GM12878 (cell line): ENCODE results near the gene FNDC3A. TPM values are rescaled to one million over a fixed set of nuclear protein-coding genes. Genes with fewer than 3 reads are reported as not detected.

Experiments used
- ATAC-seq: fragments of 200-7000 bp; cut with Tn5 transposase; 3 replicates; pipeline ENCODE4 v1.9.1; 2020; ENCODE audit warnings: mild to moderate bottlenecking, moderate library complexity
- BruUV-seq: library from RNA; stranded (reverse); fragments of 400-500 nt; replicated peaks from 2 replicates; lab custom pipeline; 2021; lab: Mats Ljungman, UMichigan
- CTCF ChIA-PET: fragments of 300-600 bp; sonication (Branson Sonifier 250); formaldehyde crosslinking; extraction: SDS; loops from one replicate; lab custom pipeline; 2021; ENCODE audit warnings: inconsistent platforms; lab: Yijun Ruan, JAX
- POLR2A ChIA-PET: fragments of 350-600 bp; formaldehyde crosslinking; extraction: SDS; loops from one replicate; lab custom pipeline; 2021; ENCODE audit warnings: inconsistent platforms; lab: Charles Lee
- RAD21 ChIA-PET: fragments of 300-600 bp; sonication (Branson Sonifier 250); formaldehyde crosslinking; loops from one replicate; lab custom pipeline; 2023; ENCODE audit warnings: antibody characterized with exemption; ENCODE audit not compliant: unreplicated experiment; lab: Charles Lee
- SMC1A ChIA-PET: fragments of 300-600 bp; sonication (Branson Sonifier 250); formaldehyde crosslinking; loops from one replicate; lab custom pipeline; 2023; ENCODE audit not compliant: unreplicated experiment, uncharacterized antibody; lab: Charles Lee
- DNase-seq: peaks from one replicate; pipeline ENCODE4 v3.0.0-alpha.2; 2011; ENCODE audit warnings: low read depth, low spot score
- FAIRE-seq: peaks from 3 replicates; lab custom pipeline; 2011; peaks lifted over from hg19 to GRCh38; lab: Jason Lieb, UNC
- H2AFZ ChIP-seq: 2 replicates; pipeline ENCODE4 v1.6.0; 2011; ENCODE audit warnings: low read depth, low read length, control low read depth; ENCODE audit not compliant: control insufficient read depth
- H3K27ac ChIP-seq: 2 replicates; pipeline ENCODE4 v1.5.1; 2011; ENCODE audit warnings: control low read depth; ENCODE audit not compliant: control insufficient read depth, insufficient read depth
- H3K27me3 ChIP-seq, 2 experiments: replicated peaks in 1 of 2; 2 replicates each; pipeline versions ENCODE4 v1.6.0 to v1.6.1; 2011; ENCODE audit warnings: low read length in 1 of 2; ENCODE audit not compliant: control insufficient read depth in 2 of 2, insufficient read depth in 2 of 2
- H3K36me3 ChIP-seq, 2 experiments: 2 replicates each; pipeline ENCODE4 v1.5.1; 2011; ENCODE audit warnings: low read length in 1 of 2; ENCODE audit not compliant: control insufficient read depth in 2 of 2, insufficient read depth in 2 of 2
- H3K4me1 ChIP-seq: 2 replicates; pipeline ENCODE4 v1.6.1; 2011; ENCODE audit warnings: mild to moderate bottlenecking, low read length, moderate library complexity, mixed read lengths; ENCODE audit not compliant: control insufficient read depth, insufficient read depth
- H3K4me2 ChIP-seq: 2 replicates; pipeline ENCODE4 v1.6.0; 2011; ENCODE audit warnings: control low read depth; ENCODE audit not compliant: control insufficient read depth, insufficient read depth
- H3K4me3 ChIP-seq: fragments of 200-600 bp; sonication (generic); 2 replicates; pipeline ENCODE4 v1.5.1; 2016
- H3K79me2 ChIP-seq: 2 replicates; pipeline ENCODE4 v1.6.0; 2011; ENCODE audit warnings: low read length; ENCODE audit not compliant: control insufficient read depth, insufficient read depth
- H3K9ac ChIP-seq: 2 replicates; pipeline ENCODE4 v1.8.0; 2011; ENCODE audit warnings: low read length, control low read depth, mixed read lengths; ENCODE audit not compliant: control insufficient read depth, insufficient read depth
- H3K9me3 ChIP-seq: replicated peaks from 3 replicates; pipeline ENCODE4 v1.5.1; 2011; ENCODE audit warnings: mild to moderate bottlenecking, low read length; ENCODE audit not compliant: control insufficient read depth, insufficient read depth
- H4K20me1 ChIP-seq: 2 replicates; pipeline ENCODE4 v1.6.0; 2011; ENCODE audit not compliant: control insufficient read depth, insufficient read depth
- CBX3 ChIP-seq: fragments of 200-600 bp; sonication (generic); IDR thresholded peaks from 2 replicates; pipeline ENCODE4 v1.6.1; 2016; ENCODE audit warnings: low read depth, borderline replicate concordance
- CREM ChIP-seq: IDR thresholded peaks from 2 replicates; pipeline ENCODE4 v1.6.1; 2014; ENCODE audit warnings: antibody characterized with exemption, low read depth
- GATAD2B ChIP-seq: fragments of 450-650 bp; conservative IDR thresholded peaks from 2 replicates; pipeline ENCODE4 v1.6.1; 2017; ENCODE audit warnings: low read depth, mild to moderate bottlenecking, moderate library complexity
- MXI1 ChIP-seq: fragments of 150-350 bp; IDR thresholded peaks from 2 replicates; pipeline ENCODE4 v1.6.1; 2011; ENCODE audit warnings: low read depth, mild to moderate bottlenecking, inconsistent platforms, low read length, improper control_type of control experiment
- NR2C1 ChIP-seq: fragments of 450-650 bp; IDR thresholded peaks from 2 replicates; pipeline ENCODE4 v1.6.1; 2017; ENCODE audit warnings: antibody characterized with exemption, mild to moderate bottlenecking, moderate library complexity
- POLR2AphosphoS5 ChIP-seq: IDR thresholded peaks from 2 replicates; pipeline ENCODE4 v1.6.1; 2011; ENCODE audit warnings: mild to moderate bottlenecking, low read length, inconsistent platforms
- RELA ChIP-seq: fragments of 450-650 bp; IDR thresholded peaks from 2 replicates; pipeline ENCODE4 v1.8.0; 2014; ENCODE audit warnings: borderline replicate concordance; ENCODE audit not compliant: partially characterized antibody
- RELB ChIP-seq: fragments of 450-650 bp; IDR thresholded peaks from 2 replicates; pipeline ENCODE4 v1.6.1; 2017; ENCODE audit warnings: low read depth, mild to moderate bottlenecking, moderate library complexity
- ZNF622 ChIP-seq: fragments of 450-650 bp; IDR thresholded peaks from 2 replicates; pipeline ENCODE4 v1.6.1; 2017; ENCODE audit warnings: mild to moderate bottlenecking, inconsistent platforms
- WGBS: methylation state at CpG from one replicate; pipeline ENCODE4 v1.1.6; 2016; ENCODE audit warnings: low lambda C conversion rate; ENCODE audit not compliant: insufficient replicate concordance, insufficient coverage; ENCODE audit errors: missing lambda C conversion rate; 5-methylcytosine and 5-hydroxymethylcytosine counted together
- in situ Hi-C: fragments of 300-500 bp; cut with MboI; formaldehyde crosslinking; loops from 9 replicates; pipeline ENCODE4 v1.14.3; 2018; ENCODE audit warnings: mixed read lengths
- intact Hi-C: fragments of 100-400 bp; cut with micrococcal nuclease; formaldehyde crosslinking; loops from one replicate; pipeline ENCODE4 v1.14.2; 2022; ENCODE audit not compliant: unreplicated experiment
- polyA plus RNA-seq, 11 experiments: library from polyadenylated mRNA; depleted of rRNA in 4 of 11; unstranded in 6 of 11; stranded (reverse) in 5 of 11; fragments of >200 nt; fragmentation: Nextera tagmentation in 4 of 11; fragmentation: Illumina TruSeq in 1 of 11; extraction: Ambion mirVana in 4 of 11; extraction: Trizol in 1 of 11; gene quantifications; 1 replicate in 1 of 11; 2 replicates in 10 of 11; pipeline versions ENCODE4 v1.2.1 to v1.2.3, GENCODE V29; 2011 to 2016; ENCODE audit warnings: inconsistent platforms in 2 of 11, missing spikeins in 2 of 11, low read depth in 1 of 11
- total RNA-seq, 4 experiments: library from RNA; depleted of rRNA in 3 of 4; stranded (reverse); fragments of >200 nt in 3 of 4; fragmentation: Illumina TruSeq in 1 of 4; extraction: Trizol in 1 of 4; gene quantifications; 2 replicates each; pipeline versions ENCODE4 v1.2.1 to v1.2.3, GENCODE V29; 2013 to 2021

FNDC3A gene
- total and polyA plus RNA-seq, 10 of the 15 experiments (the other 5 are each of a cell fraction or from before 2014, with no cell fraction given), result 6.3 to 46.4 (median 22.8) TPM

GRCh38 chr13:49053215-49053614 lies 77.5 kb downstream of the FNDC3A start:
- BruUV-seq, result no TSS peak
- Histone ChIP-seq H3K4me2 (no peak overlapping the region), H3K79me2 (peaks cover 3% of the 10 kb centered on the region), H3K27me3 (no peaks in the 10 kb centered on the region), H2AFZ (no peak overlapping the region), H3K4me1 (peaks cover 3% of the 10 kb centered on the region; the same call in 1 of the 2 replicates), H4K20me1 (no peaks in the 10 kb centered on the region), H3K27ac (no peak overlapping the region), H3K9me3 (no peaks in the 10 kb centered on the region; the same call in none of the 3 replicates), H3K9ac (no peak overlapping the region), H3K36me3 (no peaks in the 10 kb centered on the region; a peak in 1 of 4 replicates), H3K4me3 (no peak overlapping the region)
- DNase-seq, result no peak
- ChIA-PET CTCF (no interaction called here), POLR2A (no interaction called here), SMC1A (no interaction called here), RAD21 (no interaction called here)
- in situ Hi-C loops, result no loop called here
- no peak for ATAC-seq
- no peak for TF ChIP-seq GATAD2B
- TF ChIP-seq RELA, result no peak
- no peak for TF ChIP-seq POLR2AphosphoS5
- TF ChIP-seq CBX3, result no peak
- no peak for TF ChIP-seq RELB
- no peak for TF ChIP-seq CREM
- no peak for TF ChIP-seq MXI1
- no peak for TF ChIP-seq ZNF622
- TF ChIP-seq NR2C1, result no peak
- FAIRE-seq, result no peak
- intact Hi-C loops, result no loop called here
- 93% methylated on average over 1 of the region's 1 CpG for WGBS
